IMR-90 (cell line): ENCODE results near the gene EAF1. TPM values are rescaled to one million over a fixed set of nuclear protein-coding genes. Genes with fewer than 3 reads are reported as not detected.

Experiments
- ATAC-seq: fragments of 200-7000 bp; cut with Tn5 transposase; 2 replicates; pipeline ENCODE4 v1.9.1; 2020; ENCODE audit warnings: low read depth, mild to moderate bottlenecking, moderate library complexity
- BruUV-seq: library from RNA; stranded (reverse); fragments of 400-500 nt; replicated peaks from 2 replicates; lab custom pipeline; 2021; lab: Mats Ljungman, UMichigan
- CTCF ChIA-PET: fragments of 300-600 bp; formaldehyde crosslinking; extraction: SDS; loops from one replicate; lab custom pipeline; 2021; ENCODE audit warnings: antibody characterized with exemption; lab: Yijun Ruan, JAX
- POLR2A ChIA-PET: fragments of 300-600 bp; sonication (Branson Sonifier 250); formaldehyde crosslinking; loops from one replicate; lab custom pipeline; 2022; ENCODE audit warnings: antibody characterized with exemption; ENCODE audit not compliant: unreplicated experiment; lab: Charles Lee
- DNase-seq: peaks from one replicate; pipeline ENCODE4 v3.0.0; 2013
- H2AFZ ChIP-seq: replicated peaks from 2 replicates; pipeline ENCODE3; 2013; ENCODE audit warnings: low read length, mild to moderate bottlenecking; ENCODE audit not compliant: poor library complexity
- H2AK5ac ChIP-seq: 2 replicates; pipeline ENCODE4 v1.6.1; 2013; ENCODE audit warnings: low read depth, low read length, inconsistent platforms
- H2AK9ac ChIP-seq: replicated peaks from 2 replicates; pipeline ENCODE3; 2013; ENCODE audit warnings: mild to moderate bottlenecking, low read depth, low read length, moderate library complexity; ENCODE audit not compliant: poor library complexity
- H2BK120ac ChIP-seq: 2 replicates; pipeline ENCODE4 v1.6.1; 2013; ENCODE audit warnings: low read depth, low read length, inconsistent platforms
- H2BK15ac ChIP-seq: 3 replicates; pipeline ENCODE4 v1.6.1; 2013; ENCODE audit warnings: low read depth, low read length, inconsistent platforms
- H2BK20ac ChIP-seq: 2 replicates; pipeline ENCODE4 v1.6.1; 2013; ENCODE audit warnings: low read depth, mild to moderate bottlenecking, inconsistent platforms, low read length, moderate library complexity
- H2BK5ac ChIP-seq: 2 replicates; pipeline ENCODE4 v1.6.1; 2013; ENCODE audit warnings: mild to moderate bottlenecking, low read depth, low read length, inconsistent platforms; ENCODE audit not compliant: poor library complexity, severe bottlenecking
- H3K14ac ChIP-seq: replicated peaks from 2 replicates; pipeline ENCODE4 v1.6.1; 2013; ENCODE audit warnings: low read depth, low read length, inconsistent platforms
- H3K18ac ChIP-seq: 2 replicates; pipeline ENCODE4 v1.6.1; 2013; ENCODE audit warnings: low read depth, low read length, control low read depth
- H3K23ac ChIP-seq: 2 replicates; pipeline ENCODE4 v1.6.1; 2013; ENCODE audit warnings: low read depth, low read length, inconsistent platforms
- H3K27ac ChIP-seq: 2 replicates; pipeline ENCODE4 v1.5.1; 2013; ENCODE audit warnings: mild to moderate bottlenecking, control low read depth, low read length; ENCODE audit not compliant: insufficient read depth
- H3K27me3 ChIP-seq: 2 replicates; pipeline ENCODE4 v1.6.1; 2013; ENCODE audit warnings: low read length; ENCODE audit not compliant: control insufficient read depth, insufficient read depth
- H3K36me3 ChIP-seq: 2 replicates; pipeline ENCODE4 v1.6.1; 2013; ENCODE audit warnings: low read length, mixed read lengths; ENCODE audit not compliant: control insufficient read depth, insufficient read depth
- H3K4ac ChIP-seq: 2 replicates; pipeline ENCODE4 v1.6.1; 2013; ENCODE audit warnings: low read depth, low read length, inconsistent platforms
- H3K4me1 ChIP-seq: 2 replicates; pipeline ENCODE4 v1.6.1; 2013; ENCODE audit warnings: low read length, mixed read lengths; ENCODE audit not compliant: control insufficient read depth, insufficient read depth
- H3K4me2 ChIP-seq: 2 replicates; pipeline ENCODE4 v1.6.1; 2013; ENCODE audit warnings: low read depth, mild to moderate bottlenecking, control low read depth, low read length, moderate library complexity
- H3K4me3 ChIP-seq: 2 replicates; pipeline ENCODE4 v1.5.1; 2013; ENCODE audit warnings: low read depth, mild to moderate bottlenecking, control low read depth, low read length, moderate library complexity; ENCODE audit not compliant: insufficient read depth
- H3K56ac ChIP-seq: 2 replicates; pipeline ENCODE4 v1.6.1; 2013; ENCODE audit warnings: low read length, inconsistent platforms; ENCODE audit not compliant: insufficient read depth; ENCODE audit errors: extremely low read depth
- H3K79me1 ChIP-seq, 2 experiments: 2 replicates each; pipeline ENCODE4 v1.6.1; 2013; ENCODE audit warnings: low read length in 2 of 2, inconsistent platforms in 1 of 2, low read depth in 1 of 2
- H3K9ac ChIP-seq: 2 replicates; pipeline ENCODE4 v1.6.1; 2013; ENCODE audit warnings: low read depth, low read length, control low read depth
- H3K9me1 ChIP-seq: 2 replicates; pipeline ENCODE4 v1.6.1; 2013; ENCODE audit warnings: low read length, inconsistent platforms; ENCODE audit not compliant: insufficient read depth
- H3K9me3 ChIP-seq: 2 replicates; pipeline ENCODE4 v1.6.1; 2013; ENCODE audit warnings: low read length; ENCODE audit not compliant: control insufficient read depth, insufficient read depth
- H4K20me1 ChIP-seq: 2 replicates; pipeline ENCODE4 v1.6.1; 2013; ENCODE audit warnings: low read length, inconsistent platforms; ENCODE audit not compliant: insufficient read depth
- H4K5ac ChIP-seq: 2 replicates; pipeline ENCODE4 v1.6.1; 2013; ENCODE audit warnings: mild to moderate bottlenecking, low read depth, low read length, control low read depth
- H4K8ac ChIP-seq, 2 experiments: 2 replicates each; pipeline ENCODE4 v1.6.1; 2013; ENCODE audit warnings: low read depth in 2 of 2, low read length in 2 of 2, control low read depth in 1 of 2, inconsistent platforms in 1 of 2
- H4K91ac ChIP-seq: 2 replicates; pipeline ENCODE4 v1.6.1; 2013; ENCODE audit warnings: low read depth, low read length, inconsistent platforms; ENCODE audit not compliant: insufficient read depth
- CEBPB ChIP-seq: IDR thresholded peaks from 2 replicates; pipeline ENCODE4 v1.6.1; 2012; ENCODE audit warnings: low read depth, low read length, improper control_type of control experiment
- MAFK ChIP-seq: IDR thresholded peaks from 2 replicates; pipeline ENCODE4 v1.6.1; 2012; ENCODE audit warnings: low read depth, low read length, improper control_type of control experiment
- MXI1 ChIP-seq: IDR thresholded peaks from 2 replicates; pipeline ENCODE4 v1.6.1; 2012; ENCODE audit warnings: low read depth, mild to moderate bottlenecking, low read length, moderate library complexity, borderline replicate concordance
- NFE2L2 ChIP-seq: fragments of 150-350 bp; IDR thresholded peaks from 2 replicates; pipeline ENCODE4 v1.6.1; 2016; ENCODE audit warnings: low read depth, mild to moderate bottlenecking, low read length
- POLR2A ChIP-seq: IDR thresholded peaks from 2 replicates; pipeline ENCODE4 v1.6.1; 2012; ENCODE audit warnings: mild to moderate bottlenecking, low read depth, low read length
- RCOR1 ChIP-seq: IDR thresholded peaks from 2 replicates; pipeline ENCODE4 v1.6.1; 2012; ENCODE audit warnings: mild to moderate bottlenecking, low read length, improper control_type of control experiment; ENCODE audit not compliant: insufficient replicate concordance
- RFX5 ChIP-seq: IDR thresholded peaks from 2 replicates; pipeline ENCODE4 v1.8.0; 2012; ENCODE audit warnings: low read depth, mild to moderate bottlenecking, low read length, moderate library complexity
- WGBS, 2 experiments: methylation state at CpG; one replicate each; pipeline versions ENCODE4 v1.1.5 to v1.1.7; 2013; ENCODE audit warnings: missing lambda C conversion rate in 2 of 2; ENCODE audit not compliant: insufficient read length in 1 of 2; ENCODE audit errors: extremely low coverage in 2 of 2; 5-methylcytosine and 5-hydroxymethylcytosine counted together
- dilution Hi-C: fragments of 300-500 bp; cut with HindIII; formaldehyde crosslinking; loops from one replicate; pipeline ENCODE4 v1.14.3; 2018; ENCODE audit warnings: low sequenced_read_pairs; ENCODE audit not compliant: unreplicated experiment
- in situ Hi-C: fragments of 300-500 bp; cut with MboI; formaldehyde crosslinking; loops from 3 replicates; pipeline ENCODE4 v1.14.3; 2019; ENCODE audit warnings: low sequenced_read_pairs, inconsistent platforms, mixed read lengths
- intact Hi-C: fragments of 100-400 bp; cut with micrococcal nuclease; formaldehyde crosslinking; loops from 2 replicates; pipeline ENCODE4 v1.10.0; 2022
- polyA plus RNA-seq, 3 experiments: library from polyadenylated mRNA; depleted of rRNA; stranded (reverse); fragments of >200 nt; gene quantifications; 2 replicates each; pipeline ENCODE4 v1.2.3, GENCODE V29; 2012; ENCODE audit warnings: low replicate concordance in 1 of 3
- total RNA-seq: library from RNA; depleted of rRNA; stranded (reverse); fragments of >200 nt; gene quantifications from 2 replicates; pipeline ENCODE4 v1.2.3, GENCODE V29; 2012

Gene EAF1
- total and polyA plus RNA-seq, 2 of the 4 experiments (the other 2 are of a cell fraction): 7.0 to 21.3 TPM

GRCh38 chr3:15470261-15470660 lies 42.9 kb downstream of the EAF1 start:
- intact Hi-C loops (no loop called here), in situ Hi-C loops (no loop called here), dilution Hi-C loops (no loop called here)
- no peak overlapping the region for H3K23ac ChIP-seq
- H3K79me1 ChIP-seq: no peaks in the 10 kb centered on the region
- no peak overlapping the region for H3K56ac ChIP-seq
- H4K91ac ChIP-seq: no peak overlapping the region
- H3K4me1 ChIP-seq: no peaks in the 10 kb centered on the region
- H2AFZ ChIP-seq: no peak overlapping the region
- H2BK20ac ChIP-seq: no peak overlapping the region
- no peaks in the 10 kb centered on the region for H3K9me1 ChIP-seq
- BruUV-seq: no TSS peak
- no peak overlapping the region for H3K14ac ChIP-seq
- no CpG with 5 or more reads among the region's 6 CpGs for WGBS, 2 experiments
- no peak overlapping the region for H3K27ac ChIP-seq
- CTCF ChIA-PET: no interaction called here
- ATAC-seq: no peak
- H2BK5ac ChIP-seq: no peak overlapping the region
- H2BK15ac ChIP-seq: no peak overlapping the region
- H2AK5ac ChIP-seq: no peak overlapping the region
- no peak overlapping the region for H3K4ac ChIP-seq
- H4K5ac ChIP-seq: no peak overlapping the region
- H3K27me3 ChIP-seq: no peaks in the 10 kb centered on the region
- POLR2A ChIA-PET: no interaction called here
- H3K9ac ChIP-seq: no peak overlapping the region
- no peak overlapping the region for H2AK9ac ChIP-seq
- no peak for TF ChIP-seq MAFK
- TF ChIP-seq RCOR1: no peak
- TF ChIP-seq POLR2A: no peak
- no peak for TF ChIP-seq RFX5
- TF ChIP-seq NFE2L2: no peak
- TF ChIP-seq CEBPB: no peak
- TF ChIP-seq MXI1: no peak
- no peak overlapping the region for H3K18ac ChIP-seq
- H3K36me3 ChIP-seq: no peaks in the 10 kb centered on the region
- H4K8ac ChIP-seq: no peak overlapping the region
- H2BK120ac ChIP-seq: no peak overlapping the region
- DNase-seq: no peak
- H3K4me2 ChIP-seq: no peak overlapping the region
- H3K4me3 ChIP-seq: no peak overlapping the region
- no peaks in the 10 kb centered on the region for H4K20me1 ChIP-seq
- H3K9me3 ChIP-seq: no peaks in the 10 kb centered on the region
